Ammon's horn (tissue), 1 donor: ENCODE data around the gene AGA.

Experiments
- DNase-seq: peaks from one replicate; pipeline ENCODE4 v3.0.0-alpha.2; 2016; ENCODE audit warnings: low spot score

AGA gene

GRCh38 chr4:177447417-177448004, 5.3 kb upstream of the AGA start:
- no peak for DNase-seq

DNA sequence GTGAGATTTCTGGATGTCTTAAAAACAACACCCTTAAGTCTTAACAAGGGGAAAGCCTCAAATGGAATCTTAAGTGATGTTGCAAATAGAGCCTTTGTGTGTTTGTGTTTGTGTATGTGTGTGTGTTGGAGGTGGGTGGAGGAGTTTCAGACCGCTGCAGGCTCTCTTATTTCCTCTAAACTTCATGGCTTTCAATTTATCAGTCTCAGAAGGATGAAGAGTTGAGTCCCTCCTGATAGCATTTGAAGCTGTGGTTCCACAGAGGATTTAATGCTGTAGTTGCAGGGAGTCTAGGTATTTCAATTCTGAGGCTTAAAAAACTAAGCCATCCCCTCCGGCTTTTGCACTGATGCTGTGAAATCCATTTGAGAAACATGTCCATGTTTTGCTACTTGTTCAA, 4.3 kb upstream of the AGA start:
- DNase-seq, result no peak

GRCh38 chr4:177444911-177445736, 2.9 kb upstream of the AGA start:
- no peak for DNase-seq

DNA sequence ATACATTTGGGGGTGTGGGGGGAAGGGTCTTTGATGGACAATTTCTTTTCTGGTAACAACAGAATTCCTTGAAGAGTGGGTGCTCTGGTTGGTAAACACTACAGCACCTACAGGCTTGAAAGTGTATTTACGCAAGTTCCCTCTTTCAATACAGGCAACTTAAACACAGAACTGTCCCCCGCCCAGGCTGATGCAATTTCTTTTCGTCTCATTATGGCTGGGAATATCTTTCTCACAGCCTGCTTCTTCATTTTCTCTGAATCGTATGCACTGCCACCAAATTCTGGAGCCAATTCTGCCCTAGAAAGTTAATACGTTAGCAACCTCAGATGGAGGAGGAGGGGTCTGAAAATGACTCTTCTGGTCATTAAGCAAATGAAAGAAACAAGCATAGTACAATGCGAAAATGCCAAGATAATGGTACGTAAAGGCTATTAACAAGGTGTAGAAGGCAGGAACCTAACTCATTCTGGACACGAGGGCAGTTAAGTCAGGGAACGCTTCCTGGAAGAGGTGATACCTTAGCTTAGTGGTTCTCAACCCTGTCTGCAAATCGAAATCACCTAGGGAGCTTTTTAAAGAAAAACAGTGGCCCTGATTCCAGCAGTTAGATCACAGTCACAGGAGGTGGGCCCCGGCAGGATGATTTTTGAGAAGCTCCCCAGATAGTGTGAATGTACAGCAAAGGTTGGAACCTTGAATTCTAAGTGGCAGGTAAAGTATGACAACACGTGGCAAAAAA, 1.0 kb downstream of the AGA start:
- DNase-seq, result peak; percentile 4

- DNase-seq, result no peak
Measured at GRCh38 chr4:177436456-177436855, 5.8 kb downstream of the AGA start.

GRCh38 chr4:177434667-177435066, 7.6 kb downstream of the AGA start:
- no peak for DNase-seq

DNA sequence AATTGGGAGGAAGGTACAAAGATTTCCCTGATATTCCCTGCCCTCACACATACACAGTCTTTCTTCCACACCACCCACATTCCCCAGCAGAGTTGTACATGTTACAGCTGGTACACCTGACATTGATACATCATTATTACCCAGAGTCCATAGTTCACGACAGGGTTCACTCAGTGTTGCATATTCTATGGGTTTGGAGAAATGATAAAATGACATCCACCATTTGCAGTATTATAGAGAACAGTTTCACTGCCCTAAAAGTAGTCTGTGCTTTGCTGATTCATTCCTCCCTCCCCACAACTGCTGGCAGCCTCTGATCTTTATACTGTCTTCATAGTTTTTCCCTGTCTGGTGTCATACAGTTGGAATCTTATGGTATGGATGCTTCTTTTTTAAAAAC, 15.0 kb downstream of the AGA start:
- DNase-seq, result no peak

GRCh38 chr4:177419434-177419833, 22.8 kb downstream of the AGA start:
- DNase-seq, result no peak

- no peak for DNase-seq
Measured at GRCh38 chr4:177413656-177414055, 28.6 kb downstream of the AGA start.

DNA sequence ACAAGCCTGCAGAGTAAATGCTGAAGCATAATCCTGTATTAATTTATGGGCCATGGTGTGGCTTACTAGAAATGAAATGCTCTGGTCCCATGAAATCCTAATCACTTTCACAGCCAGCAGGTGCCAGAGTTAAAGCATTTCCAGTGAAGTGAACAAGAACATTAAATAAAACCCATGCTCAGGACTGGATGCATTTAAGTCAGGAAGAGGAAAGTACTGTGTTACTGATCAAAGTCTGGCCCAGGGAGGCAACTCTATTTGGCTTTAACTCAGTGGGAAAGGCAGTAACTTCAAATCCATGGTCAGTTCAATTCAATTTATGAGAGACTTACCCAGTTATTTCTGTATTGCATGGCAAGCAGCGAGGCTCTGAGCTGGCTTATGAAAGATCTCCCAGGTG, 29.2 kb downstream of the AGA start:
- no peak for DNase-seq

DNA sequence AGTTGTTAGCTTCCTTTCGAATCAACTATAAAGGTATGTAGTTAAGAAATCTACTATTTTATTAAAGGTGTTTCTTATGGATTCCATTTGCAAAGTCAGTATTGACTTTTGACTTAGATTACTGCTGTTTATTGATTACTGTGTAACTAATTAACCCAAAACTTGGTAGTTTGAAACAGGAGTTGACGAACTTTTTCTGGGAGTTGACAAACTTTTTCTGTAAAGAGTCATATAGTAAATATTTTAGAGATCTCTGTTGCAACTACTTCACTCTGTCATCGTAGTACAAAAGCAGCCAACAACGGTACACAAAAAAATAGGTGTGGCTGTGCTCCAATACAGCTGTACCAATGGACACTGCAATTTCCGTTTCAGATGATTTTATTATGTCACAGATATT, 30.2 kb downstream of the AGA start:
- DNase-seq, result no peak

DNA sequence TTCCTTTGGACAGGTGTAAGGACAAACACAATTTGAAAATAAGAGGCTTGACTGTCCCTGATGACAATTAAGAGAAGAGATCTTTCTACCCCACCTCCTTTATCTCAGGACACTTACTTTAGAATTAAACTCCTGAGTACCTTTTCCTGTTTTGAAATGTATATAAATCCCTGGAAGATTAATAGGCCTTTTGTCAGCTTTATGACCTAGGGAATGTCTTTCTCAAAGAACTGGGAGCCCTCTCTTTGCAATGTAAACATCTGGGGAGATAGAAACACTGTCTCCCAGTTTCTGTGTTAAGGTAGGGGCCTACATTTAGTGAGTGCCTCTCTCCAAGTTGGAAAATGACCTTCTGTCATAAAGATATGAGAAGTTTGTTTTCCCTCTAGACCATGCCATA, 31.7 kb downstream of the AGA start:
- DNase-seq, result no peak

GRCh38 chr4:177408023-177408422, 34.2 kb downstream of the AGA start:
- no peak for DNase-seq

DNA sequence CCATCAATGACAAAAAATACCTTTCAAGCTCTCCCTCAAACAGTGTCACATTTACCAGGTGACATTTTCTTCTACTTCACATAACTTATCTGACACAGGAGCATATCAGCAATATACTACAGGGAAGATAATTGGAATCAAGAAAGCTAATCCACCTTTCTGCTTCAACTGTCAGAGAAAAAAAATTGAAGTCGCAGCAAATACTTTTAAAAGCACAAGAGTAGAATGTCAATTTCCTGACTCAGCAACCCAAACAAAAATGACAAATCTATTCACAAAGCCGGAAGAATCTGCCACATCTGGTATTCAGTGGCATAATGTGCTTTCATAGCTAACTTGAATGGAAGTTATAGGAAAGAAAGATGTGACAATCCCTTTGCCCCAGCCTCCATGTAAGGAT, 36.7 kb downstream of the AGA start:
- no peak for DNase-seq

DNA sequence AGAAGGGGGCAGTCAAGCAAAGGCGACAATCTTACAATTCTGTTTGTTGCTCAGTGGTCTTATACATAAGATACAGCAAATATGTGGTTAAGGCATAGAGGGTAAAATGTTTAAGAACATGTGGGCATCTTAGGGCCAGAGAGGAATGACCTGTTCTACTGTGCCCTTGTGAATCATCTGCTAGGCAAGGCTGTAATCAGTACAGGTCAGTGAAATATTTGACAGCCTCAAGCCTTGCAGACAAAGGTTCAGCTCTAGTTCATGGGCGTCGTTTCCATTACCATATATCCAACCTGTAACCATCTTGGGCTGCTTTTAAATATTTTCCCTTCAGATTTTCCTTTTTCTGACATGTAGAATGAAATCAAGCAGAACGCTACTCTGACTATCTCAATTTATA, 37.3 kb downstream of the AGA start:
- no peak for DNase-seq

DNA sequence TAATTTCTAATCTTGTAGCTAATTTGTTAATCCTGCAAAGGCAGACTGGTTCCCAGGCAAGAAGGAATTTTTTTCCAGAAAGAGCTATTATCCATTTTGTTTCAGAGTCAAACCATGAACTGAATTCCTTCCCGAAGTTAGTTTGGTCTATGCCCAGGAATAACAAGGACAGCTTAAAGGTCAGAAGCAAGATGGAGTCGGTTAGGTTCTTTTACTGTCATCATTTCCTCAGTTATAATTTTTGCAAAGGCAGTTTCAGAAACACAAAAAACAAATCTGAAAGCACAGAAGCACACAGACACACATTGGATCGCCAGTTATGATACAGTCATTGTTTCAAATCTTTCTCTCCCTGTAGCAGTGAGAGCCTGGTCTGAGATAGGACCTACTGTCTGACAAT, 37.9 kb downstream of the AGA start:
- no peak for DNase-seq

DNA sequence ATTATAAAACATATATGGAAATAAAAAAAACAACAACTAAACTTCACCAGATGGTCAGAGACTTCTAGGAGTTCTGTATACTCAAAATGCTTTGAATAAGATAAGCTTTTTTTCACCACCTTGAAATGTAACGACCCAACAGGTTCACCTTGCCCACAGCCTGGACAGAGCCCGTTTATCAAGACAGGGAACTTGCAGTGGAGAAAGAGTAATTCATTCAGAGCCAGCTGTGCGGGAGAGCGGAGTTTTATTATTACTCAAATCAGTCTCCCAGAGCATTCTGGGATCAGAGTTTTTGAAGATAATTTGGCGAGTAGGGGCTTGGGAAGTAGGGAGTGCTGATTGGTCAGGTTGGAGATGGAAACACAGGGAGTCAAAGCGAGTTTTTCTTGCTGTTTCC, 38.5 kb downstream of the AGA start:
- no peak for DNase-seq

- no peak for DNase-seq
Measured at GRCh38 chr4:177401658-177402273, 40.5 kb downstream of the AGA start.

DNA sequence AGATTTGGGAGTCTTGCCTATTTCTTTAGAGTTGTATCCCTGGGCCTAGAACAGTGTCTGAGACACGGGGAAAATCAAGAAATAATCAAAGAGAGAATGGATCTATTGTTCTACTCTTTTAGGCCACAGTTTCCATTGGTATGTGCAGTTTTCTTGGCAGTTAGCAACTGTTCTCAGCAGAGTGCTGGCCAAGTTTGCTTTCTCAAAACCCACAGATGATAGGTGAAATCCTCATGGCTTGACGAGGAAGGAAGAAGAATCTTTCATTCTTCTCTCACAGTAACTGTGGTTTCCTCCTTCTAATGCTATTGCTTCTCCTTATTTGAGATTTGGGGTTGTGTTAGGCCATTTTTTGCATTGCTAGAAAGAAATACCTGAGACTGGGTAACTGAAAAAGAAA, 42.2 kb downstream of the AGA start:
- no peak for DNase-seq

- DNase-seq, result no peak
Measured at GRCh38 chr4:177396352-177396751, 45.9 kb downstream of the AGA start.

- DNase-seq, result no peak
Measured at GRCh38 chr4:177393236-177393635, 49.0 kb downstream of the AGA start.

- DNase-seq, result no peak
Measured at GRCh38 chr4:177391953-177392352, 50.3 kb downstream of the AGA start.

GRCh38 chr4:177391287-177391686, 51.0 kb downstream of the AGA start:
- DNase-seq, result no peak
